ENCODE data around the gene MAP3K19.

MAP3K19 gene

GRCh38 chr2:135055182-135055786 lies 8.0 kb upstream of the MAP3K19 start:
- DNase-seq (ENCODE audit: low spot score), result no peak
- in situ Hi-C loops (cut with MboI; ENCODE audit: low sequenced_read_pairs, unreplicated experiment), result no loop called here
- TF ChIP-seq CTCF (IDR thresholded peaks at IDR 0.05; ENCODE audit: borderline replicate concordance, control extremely low read depth, extremely low read depth, insufficient read depth, missing control alignments), result no peak

DNA sequence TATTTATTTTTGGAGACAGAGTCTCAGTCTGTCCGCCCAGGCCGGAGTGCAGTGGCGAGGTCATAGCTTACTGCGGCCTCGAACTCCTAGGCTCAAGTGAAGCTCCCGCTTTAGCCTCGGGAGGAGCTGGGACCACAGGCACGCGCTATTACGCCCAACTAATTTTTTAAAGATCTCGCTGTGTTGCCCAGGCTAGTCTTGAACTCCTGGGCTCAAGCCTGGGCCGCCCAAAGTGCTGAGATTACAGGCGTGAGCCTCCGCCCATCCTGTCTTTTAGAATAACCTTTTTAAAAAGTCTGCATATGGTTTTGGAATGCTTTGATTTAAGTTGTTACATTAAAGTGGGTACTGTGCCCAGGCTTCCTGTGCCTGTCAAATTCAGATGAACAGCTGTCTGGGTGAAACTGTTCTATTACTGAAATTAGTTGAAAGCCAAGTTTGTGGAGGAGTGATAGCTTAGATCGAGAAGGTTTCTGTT lies 5.8 kb upstream of the MAP3K19 start:
- DNase-seq (ENCODE audit: low spot score), result peak; percentile 47
- in situ Hi-C loops (cut with MboI; ENCODE audit: low sequenced_read_pairs, unreplicated experiment), result no loop called here
- no peak for TF ChIP-seq CTCF (IDR thresholded peaks at IDR 0.05; ENCODE audit: borderline replicate concordance, control extremely low read depth, extremely low read depth, insufficient read depth, missing control alignments)

GRCh38 chr2:135052042-135052876 lies 5.0 kb upstream of the MAP3K19 start, which contains the start of gene RAB3GAP1:
RAB3GAP1 (plus strand) TSS chr2:135052292; CDS start chr2:135052308, 16 bp downstream.
- TF ChIP-seq CTCF (IDR thresholded peaks at IDR 0.05; ENCODE audit: borderline replicate concordance, control extremely low read depth, extremely low read depth, insufficient read depth, missing control alignments), result no peak
- in situ Hi-C loops (cut with MboI; ENCODE audit: low sequenced_read_pairs, unreplicated experiment), result no loop called here
- DNase-seq (ENCODE audit: low spot score), result peak; percentile 92

- TF ChIP-seq CTCF (IDR thresholded peaks at IDR 0.05; ENCODE audit: borderline replicate concordance, control extremely low read depth, extremely low read depth, insufficient read depth, missing control alignments), result no peak
- no peak for DNase-seq (ENCODE audit: low spot score)
- in situ Hi-C loops (cut with MboI; ENCODE audit: low sequenced_read_pairs, unreplicated experiment), result no loop called here
These were observed 3.4 kb upstream of the MAP3K19 start for GRCh38 chr2:135050684-135051083.

DNA sequence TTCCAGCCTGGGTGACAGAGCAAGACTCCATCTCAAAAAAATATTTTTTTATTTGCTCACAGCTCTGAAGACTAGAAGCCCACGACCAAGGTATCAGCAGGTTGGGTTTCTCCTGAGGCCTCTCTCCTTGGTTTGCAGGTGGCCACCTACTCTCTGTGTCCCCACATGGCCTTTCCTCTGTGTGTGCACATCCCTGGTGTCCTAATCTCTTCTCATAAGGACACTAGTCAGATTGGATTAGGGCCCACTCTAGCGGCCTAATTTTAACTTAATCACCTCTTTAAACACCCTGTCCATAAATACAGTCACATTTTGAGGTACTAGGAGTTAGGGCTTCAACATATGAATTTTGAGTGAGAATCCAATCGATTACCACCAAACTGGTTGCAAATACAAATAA lies 2.9 kb upstream of the MAP3K19 start:
- TF ChIP-seq CTCF (IDR thresholded peaks at IDR 0.05; ENCODE audit: borderline replicate concordance, control extremely low read depth, extremely low read depth, insufficient read depth, missing control alignments), result no peak
- no peak for DNase-seq (ENCODE audit: low spot score)
- in situ Hi-C loops (cut with MboI; ENCODE audit: low sequenced_read_pairs, unreplicated experiment), result no loop called here

DNA sequence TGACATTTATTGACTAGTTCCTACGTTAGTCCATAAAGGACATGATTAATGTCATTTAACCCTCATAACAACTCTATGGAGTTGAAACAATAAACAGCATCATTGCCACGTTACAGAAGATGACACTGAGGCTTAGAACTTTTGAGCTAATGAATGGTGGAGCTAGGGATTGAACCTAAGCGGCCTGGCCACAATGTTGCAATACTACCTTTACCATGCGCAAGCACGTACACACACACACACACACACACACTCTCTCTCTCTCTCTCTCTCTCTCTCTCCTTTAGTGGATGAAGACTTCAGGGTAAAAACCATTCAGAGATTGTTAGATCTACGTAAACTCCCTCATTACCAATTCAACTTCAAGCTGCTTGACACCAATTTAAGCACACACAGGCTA lies 875 bp upstream of the MAP3K19 start:
- in situ Hi-C loops (cut with MboI; ENCODE audit: low sequenced_read_pairs, unreplicated experiment), result no loop called here
- DNase-seq (ENCODE audit: low spot score), result no peak
- TF ChIP-seq CTCF (IDR thresholded peaks at IDR 0.05; ENCODE audit: borderline replicate concordance, control extremely low read depth, extremely low read depth, insufficient read depth, missing control alignments), result no peak
